NB4 (cell line): ENCODE data around the gene FASN.
A peak's percentile ranks its signal among the peaks of the same experiment; 100 is the strongest.

Source experiments
- DNase-seq: peaks from one replicate; pipeline ENCODE4 v3.0.0; 2010; ENCODE audit warnings: low read depth
- H3K4me3 ChIP-seq: one replicate; pipeline ENCODE4 v1.5.1; 2011; ENCODE audit warnings: mild to moderate bottlenecking, low read depth, low read length, moderate library complexity
- CTCF ChIP-seq: IDR thresholded peaks from one replicate; pipeline ENCODE4 v1.5.1; 2012; ENCODE audit warnings: low read depth, low read length
- MYC ChIP-seq: IDR thresholded peaks from 2 replicates; pipeline ENCODE4 v1.6.1; 2011; ENCODE audit warnings: low read depth, low read length
- POLR2A ChIP-seq: IDR thresholded peaks from 2 replicates; pipeline ENCODE4 v1.6.1; 2011; ENCODE audit warnings: mild to moderate bottlenecking; ENCODE audit not compliant: insufficient read length; ENCODE audit errors: extremely low read depth
- TF ChIP-seq, protein P1 (sequence below): IDR thresholded peaks from 2 replicates; pipeline ENCODE4 v1.6.1; 2011; ENCODE audit warnings: low read depth, low read length

Gene FASN

GRCh38 chr17:82097184-82097918 is 685 bp downstream of the FASN start:
- TF ChIP-seq CTCF (no peak), MYC (no peak), POLR2A (no peak)
- TF ChIP-seq, protein P1, sequence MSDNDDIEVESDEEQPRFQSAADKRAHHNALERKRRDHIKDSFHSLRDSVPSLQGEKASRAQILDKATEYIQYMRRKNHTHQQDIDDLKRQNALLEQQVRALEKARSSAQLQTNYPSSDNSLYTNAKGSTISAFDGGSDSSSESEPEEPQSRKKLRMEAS, result no peak; the same call in 1 of the 2 replicates
- peak; percentile 72 for DNase-seq
- peak overlapping the region; percentile 86 for H3K4me3 ChIP-seq

DNA sequence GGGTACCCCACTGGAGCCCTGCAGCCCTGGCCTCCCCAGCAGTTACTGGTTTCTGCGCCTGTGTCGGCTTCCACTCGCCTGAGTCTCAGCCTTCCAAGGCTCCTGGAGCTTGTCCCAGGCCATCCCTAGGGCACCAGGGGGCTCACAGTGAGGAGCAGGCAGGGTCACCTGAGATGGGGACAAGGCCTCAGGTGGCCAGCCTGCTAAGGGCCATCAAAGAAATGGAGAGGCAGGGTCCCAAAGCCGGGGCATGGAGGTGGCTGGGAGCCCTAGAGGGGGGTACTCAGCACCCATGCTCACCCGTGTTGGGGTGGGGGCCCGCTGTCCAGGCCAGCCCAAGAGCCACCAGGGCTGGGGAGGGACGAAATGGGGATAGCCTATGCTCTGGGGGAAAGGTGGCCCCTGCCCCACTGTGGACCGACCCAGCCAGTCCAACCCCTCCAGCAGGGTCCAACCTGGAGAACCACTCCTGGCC is 1.3 kb downstream of the FASN start:
- H3K4me3 ChIP-seq, result peak overlapping the region; percentile 86
- peak; percentile 8 for DNase-seq
- TF ChIP-seq POLR2A, result no peak
- no peak for TF ChIP-seq CTCF
- TF ChIP-seq MYC, result no peak
- TF ChIP-seq, protein P1, result no peak

GRCh38 chr17:82095777-82096708 is 2.0 kb downstream of the FASN start:
- H3K4me3 ChIP-seq, result peak overlapping the region; percentile 86
- TF ChIP-seq MYC (no peak), CTCF (no peak), POLR2A (no peak)
- TF ChIP-seq, protein P1, result no peak
- DNase-seq, result peak; percentile 12

DNA sequence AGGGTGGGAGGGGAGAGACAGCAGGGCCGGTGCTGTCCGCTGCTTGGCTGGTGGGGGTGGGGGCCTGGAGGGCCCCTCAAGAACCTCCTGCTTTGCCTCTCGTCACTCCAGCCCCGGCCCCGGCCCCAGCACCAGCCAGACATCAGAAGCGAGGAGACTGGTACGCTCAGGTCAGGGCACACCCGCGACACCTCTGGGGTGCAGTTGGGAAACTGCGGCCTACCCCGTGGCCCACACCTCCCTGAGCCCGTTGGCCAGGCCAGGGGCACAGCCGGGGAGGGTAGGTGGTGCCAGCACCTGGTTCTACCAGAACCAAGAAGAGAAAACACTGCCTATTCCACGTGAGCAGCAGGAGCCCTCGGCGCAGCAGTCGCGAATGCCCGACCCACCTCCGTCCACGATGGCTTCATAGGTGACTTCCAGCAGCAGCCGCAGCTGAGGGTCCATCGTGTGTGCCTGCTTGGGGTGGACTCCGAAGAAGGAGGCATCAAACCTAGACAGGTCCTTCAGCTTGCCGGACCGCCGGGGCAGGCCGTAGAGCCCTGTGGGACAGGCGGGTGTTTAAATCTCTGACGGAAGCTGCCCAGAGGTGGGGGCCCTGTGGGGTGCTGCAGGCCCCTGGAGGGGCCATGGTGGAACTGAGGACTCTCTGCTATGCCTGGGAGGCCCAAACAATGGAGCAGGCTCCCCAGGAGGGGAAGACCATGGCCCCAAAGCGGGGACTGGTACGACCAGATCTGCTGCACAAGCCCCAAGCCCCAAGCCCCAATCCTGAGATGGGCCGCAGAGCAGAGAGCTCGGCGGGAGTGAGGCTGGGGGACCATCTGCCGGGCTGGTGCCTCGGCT is 2.9 kb downstream of the FASN start:
- no peak for TF ChIP-seq MYC
- TF ChIP-seq POLR2A, result no peak
- TF ChIP-seq, protein P1, result no peak
- TF ChIP-seq CTCF, result no peak
- DNase-seq, result peak; percentile 6
- peak overlapping the region; percentile 86 for H3K4me3 ChIP-seq

- H3K4me3 ChIP-seq, result no peak overlapping the region
- TF ChIP-seq POLR2A, result no peak
- no peak for TF ChIP-seq MYC
- DNase-seq, result peak; percentile 10
Measured at GRCh38 chr17:82092995-82093751, 4.9 kb downstream of the FASN start.
